Fibroblast of the conjunctiva (primary cell): Measurements from ENCODE around the gene ADAM12.
A peak's percentile ranks its signal among the peaks of the same experiment; 100 is the strongest.
"Not testable (repeated sequence)": the region's sequence is repeated elsewhere in the genome, so short reads cannot be mapped to it uniquely, and the experiment has no call there.

Experiments
- DNase-seq: peaks from one replicate; pipeline ENCODE4 v3.0.0-alpha.2; 2010; ENCODE audit warnings: low read depth

The ADAM12 gene

GRCh38 chr10:126373972-126374371, 14.3 kb downstream of the ADAM12 start:
- no peak for DNase-seq

GRCh38 chr10:126373147-126373546, 15.1 kb downstream of the ADAM12 start:
- no peak for DNase-seq

GRCh38 chr10:126372396-126372795, 15.9 kb downstream of the ADAM12 start:
- DNase-seq, result no peak

GRCh38 chr10:126369125-126369710, 19.1 kb downstream of the ADAM12 start:
- DNase-seq, result no peak

- DNase-seq, result no peak
Measured at GRCh38 chr10:126357169-126357568, 31.1 kb downstream of the ADAM12 start.

- DNase-seq, result no peak
Measured at GRCh38 chr10:126353666-126354065, 34.6 kb downstream of the ADAM12 start.

GRCh38 chr10:126352453-126352852, 35.8 kb downstream of the ADAM12 start:
- DNase-seq, result no peak

- DNase-seq, result no peak
Measured at GRCh38 chr10:126351021-126351420, 37.3 kb downstream of the ADAM12 start.

GRCh38 chr10:126350216-126350992, 37.9 kb downstream of the ADAM12 start:
- DNase-seq, result peak; percentile 18

GRCh38 chr10:126349676-126350075, 38.6 kb downstream of the ADAM12 start:
- DNase-seq, result no peak

- no peak for DNase-seq
Measured at GRCh38 chr10:126349101-126349500, 39.2 kb downstream of the ADAM12 start.

GRCh38 chr10:126343496-126343895, 44.8 kb downstream of the ADAM12 start:
- not testable (repeated sequence) for DNase-seq

- DNase-seq, result no peak
Measured at GRCh38 chr10:126342680-126343079, 45.6 kb downstream of the ADAM12 start.

GRCh38 chr10:126341491-126341890, 46.8 kb downstream of the ADAM12 start:
- no peak for DNase-seq

GRCh38 chr10:126337251-126337810, 50.9 kb downstream of the ADAM12 start:
- DNase-seq, result no peak

GRCh38 chr10:126336801-126337200, 51.5 kb downstream of the ADAM12 start:
- no peak for DNase-seq

- DNase-seq, result no peak
Measured at GRCh38 chr10:126334272-126334671, 54.0 kb downstream of the ADAM12 start.

GRCh38 chr10:126332576-126332975, 55.7 kb downstream of the ADAM12 start:
- no peak for DNase-seq

GRCh38 chr10:126331101-126331500, 57.2 kb downstream of the ADAM12 start:
- DNase-seq, result no peak

GRCh38 chr10:126324826-126325225, 63.5 kb downstream of the ADAM12 start:
- no peak for DNase-seq

- no peak for DNase-seq
Measured at GRCh38 chr10:126321440-126321839, 66.8 kb downstream of the ADAM12 start.

- no peak for DNase-seq
Measured at GRCh38 chr10:126317751-126318150, 70.5 kb downstream of the ADAM12 start.

GRCh38 chr10:126315494-126316177, 72.6 kb downstream of the ADAM12 start:
- DNase-seq, result peak; percentile 43
